Liver (tissue), 3 donors: ENCODE data around the gene ARHGEF7.

Experiments
- SP1 ChIP-seq: IDR thresholded peaks from 2 replicates; pipeline ENCODE4 v1.6.1; 2018; ENCODE audit warnings: antibody characterized with exemption, mild to moderate bottlenecking
- TF ChIP-seq, protein P1 (sequence below): fragments of 150-350 bp; IDR thresholded peaks from 2 replicates; pipeline ENCODE4 v1.5.1; 2017; ENCODE audit warnings: improper control_type of control experiment, low read depth, low read length; ENCODE audit not compliant: missing input control
- donor health status: healthy.
- donor health status: healthy.

DNA sequence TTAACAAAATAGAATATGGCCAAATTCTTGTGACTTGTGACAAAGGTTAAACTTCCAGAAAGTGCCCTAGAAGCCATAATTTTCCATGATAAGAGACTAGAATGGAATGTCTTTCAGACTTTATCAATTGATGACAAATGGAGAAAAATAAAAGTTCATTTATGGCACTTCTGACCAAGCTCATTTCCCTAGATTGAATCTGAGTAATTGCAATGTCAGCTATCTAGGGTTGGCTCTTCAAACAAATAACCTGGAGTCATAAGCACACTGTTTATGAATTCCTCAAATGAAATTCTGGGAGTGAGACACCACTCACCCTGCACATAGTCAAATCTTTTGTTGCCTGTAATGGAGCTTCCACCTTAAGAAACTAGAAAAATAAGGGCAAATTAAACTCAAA, 11.4 kb downstream of the ARHGEF7 start:
- TF ChIP-seq, protein P1, sequence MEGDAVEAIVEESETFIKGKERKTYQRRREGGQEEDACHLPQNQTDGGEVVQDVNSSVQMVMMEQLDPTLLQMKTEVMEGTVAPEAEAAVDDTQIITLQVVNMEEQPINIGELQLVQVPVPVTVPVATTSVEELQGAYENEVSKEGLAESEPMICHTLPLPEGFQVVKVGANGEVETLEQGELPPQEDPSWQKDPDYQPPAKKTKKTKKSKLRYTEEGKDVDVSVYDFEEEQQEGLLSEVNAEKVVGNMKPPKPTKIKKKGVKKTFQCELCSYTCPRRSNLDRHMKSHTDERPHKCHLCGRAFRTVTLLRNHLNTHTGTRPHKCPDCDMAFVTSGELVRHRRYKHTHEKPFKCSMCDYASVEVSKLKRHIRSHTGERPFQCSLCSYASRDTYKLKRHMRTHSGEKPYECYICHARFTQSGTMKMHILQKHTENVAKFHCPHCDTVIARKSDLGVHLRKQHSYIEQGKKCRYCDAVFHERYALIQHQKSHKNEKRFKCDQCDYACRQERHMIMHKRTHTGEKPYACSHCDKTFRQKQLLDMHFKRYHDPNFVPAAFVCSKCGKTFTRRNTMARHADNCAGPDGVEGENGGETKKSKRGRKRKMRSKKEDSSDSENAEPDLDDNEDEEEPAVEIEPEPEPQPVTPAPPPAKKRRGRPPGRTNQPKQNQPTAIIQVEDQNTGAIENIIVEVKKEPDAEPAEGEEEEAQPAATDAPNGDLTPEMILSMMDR = no peak
- TF ChIP-seq SP1 = no peak
